SKM-1 treated with dmso at 0.1 percent for 144 hours (cell line): Measurements from ENCODE around the gene MAN2B1.
"Not testable (repeated sequence)": the region's sequence is repeated elsewhere in the genome, so short reads cannot be mapped to it uniquely, and the experiment has no call there.

Experiments
- DNase-seq: peaks from one replicate; lab custom pipeline; 2025; ENCODE audit not compliant: unreplicated experiment; lab: John Stamatoyannopoulos, UW

MAN2B1 gene

DNA sequence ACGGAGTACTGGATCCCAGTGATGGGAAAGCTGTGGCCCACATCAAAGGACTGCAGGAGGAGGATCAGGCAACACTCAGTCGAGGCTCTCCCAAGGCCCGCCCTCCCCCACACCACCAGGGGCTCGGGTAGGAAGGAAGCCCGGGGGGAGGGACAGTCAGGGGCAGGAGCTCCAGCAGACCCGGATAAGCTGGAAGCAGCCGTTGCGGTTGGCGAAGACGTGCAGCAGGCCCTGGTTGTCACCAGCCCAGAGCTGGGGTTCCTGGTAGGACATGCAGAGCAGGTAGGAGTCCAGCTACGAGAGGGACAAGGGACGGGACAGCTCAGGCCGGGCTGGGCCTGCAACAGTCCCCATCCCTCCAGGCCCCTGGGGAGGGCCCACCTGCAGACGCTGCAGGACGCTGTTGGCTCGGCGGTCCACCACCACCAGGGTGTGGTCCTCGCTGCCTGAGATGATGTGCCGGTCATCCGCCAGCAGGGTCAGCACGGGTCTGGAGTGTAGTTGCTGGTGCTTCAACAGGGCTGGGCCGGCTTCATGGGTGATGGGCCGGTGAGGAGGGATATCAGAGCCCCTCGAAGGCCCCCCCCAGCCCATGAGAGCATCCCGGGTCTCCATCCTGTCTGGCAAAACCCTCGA, 23.2 kb upstream of the MAN2B1 start:
- DNase-seq = no peak

- DNase-seq = no peak
Observed at GRCh38 chr19:12689012-12689411, 22.5 kb upstream of the MAN2B1 start.

DNA sequence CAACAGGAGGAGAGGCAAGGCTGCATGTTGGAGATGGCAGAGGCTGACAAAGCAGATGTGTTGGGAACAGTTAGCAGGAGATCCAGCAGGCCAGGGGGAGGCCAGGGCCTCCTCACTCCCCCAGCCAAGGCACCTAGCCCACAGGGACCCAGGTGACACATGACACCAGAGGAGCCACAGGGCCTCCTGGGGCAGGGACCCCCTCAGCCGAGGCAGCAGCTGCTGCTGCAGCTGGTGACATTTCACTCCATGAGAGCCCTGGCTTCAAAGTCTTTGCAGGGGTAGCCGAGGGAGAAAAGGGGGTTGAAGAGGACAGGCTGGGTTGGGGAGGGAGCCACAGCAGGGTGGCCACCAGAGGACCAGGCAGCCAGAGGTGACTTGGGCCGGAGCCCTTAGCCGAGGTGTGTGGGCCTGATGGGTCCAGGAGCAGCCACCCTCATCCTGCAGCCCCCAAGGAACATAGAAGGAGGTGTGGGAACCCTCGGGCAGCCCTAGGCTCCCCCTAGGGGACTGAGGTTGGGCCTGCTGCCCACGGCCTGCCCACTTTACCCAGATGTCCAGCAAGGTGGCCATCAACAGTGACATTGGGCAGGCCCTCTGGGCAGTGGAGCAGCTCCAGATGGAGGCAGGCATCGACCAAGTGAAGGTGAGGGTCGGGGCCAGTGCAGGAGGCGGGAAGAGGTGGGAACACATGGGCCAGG, 21.1 kb upstream of the MAN2B1 start, which contains the start of gene GNG14:
Gene GNG14 (plus strand): TSS at position 503 of the 701 bp plus-strand sequence. CDS start 51 bp downstream, at position 554.
- DNase-seq = no peak

- DNase-seq = no peak
Observed at GRCh38 chr19:12685831-12686230, 19.3 kb upstream of the MAN2B1 start.

DNA sequence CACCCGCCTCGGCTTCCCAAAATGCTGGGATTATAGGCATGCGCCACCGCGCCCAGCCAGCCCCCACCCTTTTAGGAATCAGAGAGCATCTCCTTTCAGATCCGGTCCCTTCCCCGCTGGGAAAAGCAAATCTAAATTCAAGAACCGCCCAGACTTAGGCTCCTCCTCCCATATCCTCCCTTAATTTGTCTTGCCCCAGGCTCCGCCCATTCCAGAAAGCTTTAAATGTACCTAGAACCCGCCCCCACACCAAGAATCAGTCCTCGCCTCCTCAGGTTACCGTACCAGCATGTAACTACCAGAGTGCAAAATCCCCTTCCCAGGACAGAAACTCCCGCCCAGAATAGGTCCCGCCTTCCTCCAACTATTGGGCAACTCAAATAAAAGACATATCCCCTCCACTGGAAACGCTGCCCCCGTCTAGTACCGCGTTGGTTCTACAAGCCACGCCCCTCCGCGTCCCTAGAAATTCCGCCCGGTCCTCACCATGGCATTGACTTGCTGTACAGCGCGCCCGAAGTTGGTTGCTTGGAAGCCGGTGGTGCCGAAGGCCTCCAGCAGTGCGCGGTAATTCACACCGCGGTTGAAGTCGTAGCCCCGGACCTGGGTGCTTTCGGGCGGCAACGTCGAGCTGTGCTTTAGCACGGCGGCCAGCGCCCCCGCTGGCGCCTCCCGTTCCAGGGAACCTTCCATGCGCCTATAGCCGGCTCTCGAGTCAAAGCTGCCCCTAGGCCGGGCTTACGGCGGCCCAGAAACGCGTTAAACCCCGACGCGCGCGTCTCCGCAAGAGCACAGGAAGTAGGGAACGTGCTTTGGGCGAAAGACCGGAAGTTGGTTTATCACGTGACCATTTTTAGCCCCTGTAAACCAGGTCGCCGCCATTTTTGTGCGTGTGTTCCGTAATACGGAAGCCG, 14.8 kb upstream of the MAN2B1 start, which contains the start of gene DHPS:
Gene DHPS (minus strand): TSS at position 807 of the 914 bp plus-strand sequence. CDS start 114 bp downstream, at position 693.
- DNase-seq = peak; percentile 95

DNA sequence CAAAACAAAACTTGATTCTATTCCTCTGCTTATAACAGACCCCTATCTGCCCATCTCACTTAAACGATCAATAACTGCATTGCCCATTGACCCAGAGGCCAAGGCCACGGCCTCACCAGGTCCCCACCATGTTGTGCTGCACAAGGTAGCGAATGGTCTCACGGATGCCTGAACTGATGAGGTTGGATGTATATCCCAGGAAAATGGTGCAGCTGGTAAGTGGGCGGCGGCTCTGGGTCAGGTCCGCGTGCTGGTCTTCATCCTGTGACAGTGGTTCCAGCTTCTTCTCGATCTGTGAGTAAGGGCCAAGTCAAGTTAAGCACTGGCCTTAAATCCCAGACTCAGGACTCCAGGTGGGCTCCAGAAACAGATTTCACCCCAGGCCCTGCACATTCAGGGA, 13.5 kb upstream of the MAN2B1 start:
- DNase-seq = no peak

DNA sequence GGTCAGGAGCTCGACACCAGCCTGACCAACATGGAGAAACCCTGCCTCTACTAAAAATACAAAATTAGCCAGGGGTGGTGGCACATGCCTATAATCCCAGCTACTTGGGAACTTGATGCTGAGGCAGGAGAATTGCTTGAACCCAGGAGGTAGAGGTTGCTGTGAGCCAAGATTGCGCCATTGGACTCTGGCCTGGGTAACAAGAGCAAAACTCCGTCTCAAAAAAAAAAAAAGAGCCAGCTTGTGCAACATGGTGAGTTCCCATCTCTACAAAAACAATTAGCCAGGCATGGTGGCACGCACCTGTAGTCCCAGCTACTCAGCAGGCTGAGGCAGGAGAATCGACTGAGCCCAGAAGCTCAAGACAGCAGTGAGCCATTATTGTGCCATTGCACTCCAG, 11.5 kb upstream of the MAN2B1 start:
- DNase-seq = not testable (repeated sequence)

GRCh38 chr19:12676928-12677327, 10.4 kb upstream of the MAN2B1 start:
- DNase-seq = no peak

DNA sequence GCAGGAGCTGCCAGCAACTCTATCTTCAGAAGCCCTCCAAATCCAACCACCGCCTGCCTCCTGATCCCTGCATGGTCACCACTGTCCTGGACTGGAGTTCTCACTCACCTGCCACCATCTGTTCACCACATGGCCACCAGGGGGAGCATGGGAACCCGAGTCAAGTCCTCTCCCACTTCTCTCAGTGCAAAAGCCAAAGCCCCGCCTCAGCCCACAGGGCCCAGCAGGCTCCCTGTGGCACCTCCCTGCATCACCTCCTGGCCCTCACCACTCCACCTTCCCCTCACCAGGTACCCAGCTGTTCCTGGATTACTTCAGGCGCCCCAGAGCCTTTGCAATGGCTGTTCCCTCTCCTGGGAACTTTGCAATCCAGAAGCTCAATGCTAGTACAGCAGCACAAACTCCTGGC, 9.8 kb upstream of the MAN2B1 start:
- DNase-seq = peak; percentile 72

- no peak for DNase-seq
Observed at GRCh38 chr19:12675940-12676339, 9.4 kb upstream of the MAN2B1 start.

DNA sequence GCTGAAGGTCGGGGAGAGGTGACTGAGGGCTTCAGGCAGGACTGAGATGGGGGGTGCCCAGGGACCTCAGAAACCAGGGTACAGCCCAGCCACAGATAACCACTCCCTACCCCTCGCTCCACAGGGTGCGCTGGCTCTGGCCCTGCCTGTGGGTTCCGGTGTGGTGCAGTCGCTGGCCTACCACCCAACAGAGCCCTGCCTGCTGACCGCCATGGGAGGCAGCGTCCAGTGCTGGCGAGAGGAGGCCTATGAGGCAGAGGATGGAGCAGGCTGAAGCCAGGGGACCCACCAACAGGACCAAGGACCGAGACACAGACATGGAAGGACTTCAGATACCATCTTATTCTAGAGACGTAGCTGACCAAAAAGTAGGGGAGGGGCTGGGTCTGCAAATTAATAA, 8.9 kb upstream of the MAN2B1 start:
- no peak for DNase-seq

- no peak for DNase-seq
Observed at GRCh38 chr19:12672744-12673143, 6.2 kb upstream of the MAN2B1 start.

GRCh38 chr19:12670159-12670928, 3.8 kb upstream of the MAN2B1 start:
- DNase-seq = no peak

GRCh38 chr19:12669270-12670158, 3.0 kb upstream of the MAN2B1 start:
- peak; percentile 75 for DNase-seq

DNA sequence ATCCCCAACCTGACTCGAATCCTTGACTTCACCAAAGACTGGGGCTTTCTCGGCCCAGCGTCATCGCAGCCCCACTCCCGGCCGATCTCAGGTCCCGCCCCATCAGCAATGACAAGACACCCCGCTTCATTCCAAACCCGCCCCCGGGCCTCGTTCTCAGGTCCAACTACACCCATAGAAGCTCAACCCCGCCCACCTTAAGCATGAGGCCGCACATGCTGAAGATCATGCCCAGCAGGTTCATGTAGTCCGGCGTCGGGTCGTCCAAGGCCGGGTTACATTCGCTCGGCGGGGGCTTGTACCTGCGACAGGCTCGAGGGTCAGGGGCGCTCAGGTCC, 2.4 kb upstream of the MAN2B1 start:
- DNase-seq = no peak

GRCh38 chr19:12668346-12668745, 1.8 kb upstream of the MAN2B1 start:
- no peak for DNase-seq

GRCh38 chr19:12667731-12668302, 1.3 kb upstream of the MAN2B1 start:
- DNase-seq = no peak

DNA sequence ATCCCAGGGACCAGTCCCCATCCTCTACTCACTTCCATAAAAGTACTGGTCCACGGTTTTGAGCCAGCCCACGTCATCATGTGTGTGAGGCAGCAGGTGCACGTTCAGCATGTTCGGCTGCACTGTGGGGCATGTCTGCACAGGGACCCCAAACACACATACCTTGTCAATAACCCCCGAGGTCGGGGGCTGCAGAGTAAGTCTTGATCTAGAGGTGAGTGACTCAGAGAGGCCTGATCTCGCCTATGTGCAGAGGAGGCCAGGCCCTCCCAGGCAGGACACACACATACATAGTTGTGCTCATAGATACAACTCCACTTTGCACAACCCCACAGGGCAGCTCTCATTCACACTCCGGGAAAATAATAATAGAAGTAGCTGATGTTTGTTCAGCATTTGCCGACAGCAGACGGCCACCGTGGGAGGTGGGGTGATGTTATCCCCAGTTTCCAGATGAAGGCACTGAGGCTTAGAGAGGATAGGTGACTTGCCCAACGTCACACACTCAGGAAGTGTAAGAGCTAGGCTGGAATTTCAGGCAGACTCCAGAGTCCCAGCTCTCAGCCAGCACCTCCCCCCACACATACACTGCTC, 774 bp downstream of the MAN2B1 start:
- DNase-seq = no peak

GRCh38 chr19:12665281-12665573, 1.3 kb downstream of the MAN2B1 start:
- DNase-seq = peak; percentile 94
